HepG2 (cell line): ENCODE data around the gene ADGRB2.

Experiments used
- ARNTL ChIP-seq: sonication (generic); formaldehyde crosslinking; IDR thresholded peaks from 2 replicates; pipeline ENCODE4 v1.4.0; 2020; ENCODE audit warnings: mild to moderate bottlenecking, missing genetic modification reagents
- BRF2 ChIP-seq: sonication (generic); formaldehyde crosslinking; IDR thresholded peaks from 2 replicates; pipeline ENCODE4 v1.8.1; 2022; ENCODE audit warnings: mild to moderate bottlenecking, missing genetic modification reagents
- GMEB1 ChIP-seq: sonication (generic); formaldehyde crosslinking; IDR thresholded peaks from 2 replicates; pipeline ENCODE4 v1.5.1; 2020; ENCODE audit warnings: missing genetic modification reagents, mild to moderate bottlenecking, borderline replicate concordance
- GPN1 ChIP-seq: sonication (generic); formaldehyde crosslinking; IDR thresholded peaks from 2 replicates; pipeline ENCODE4 v1.5.1; 2020; ENCODE audit warnings: missing genetic modification reagents, borderline replicate concordance
- KDM1A ChIP-seq: IDR thresholded peaks from 2 replicates; pipeline ENCODE4 v1.6.1; 2016; ENCODE audit warnings: missing compliant biosample characterization
- MXI1 ChIP-seq: IDR thresholded peaks from 3 replicates; pipeline ENCODE4 v1.6.1; 2012; ENCODE audit warnings: low read depth, low read length, inconsistent platforms, borderline replicate concordance
- MZF1 ChIP-seq: sonication (generic); formaldehyde crosslinking; IDR thresholded peaks from 2 replicates; pipeline ENCODE4 v1.8.1; 2023; ENCODE audit warnings: mild to moderate bottlenecking, missing genetic modification reagents, borderline replicate concordance
- POLR2A ChIP-seq, 2 experiments: IDR thresholded peaks; 2 replicates each; pipeline ENCODE4 v1.6.1; 2011; ENCODE audit warnings: low read depth in 2 of 2, low read length in 2 of 2, mild to moderate bottlenecking in 1 of 2, moderate library complexity in 1 of 2; ENCODE audit not compliant: insufficient read depth in 1 of 2
- RFX1 ChIP-seq: fragments of 450-650 bp; IDR thresholded peaks from 2 replicates; pipeline ENCODE4 v1.6.1; 2017
- SNAPC2 ChIP-seq: sonication (generic); formaldehyde crosslinking; IDR thresholded peaks from 2 replicates; pipeline ENCODE4 v1.8.1; 2022; ENCODE audit warnings: mild to moderate bottlenecking, missing genetic modification reagents
- ZNF44 ChIP-seq: sonication (generic); formaldehyde crosslinking; IDR thresholded peaks from 2 replicates; pipeline ENCODE4 v1.5.1; 2020; ENCODE audit warnings: mild to moderate bottlenecking, missing genetic modification reagents
- ZNF839 ChIP-seq: sonication (generic); formaldehyde crosslinking; IDR thresholded peaks from 2 replicates; pipeline ENCODE4 v1.4.0; 2020; ENCODE audit warnings: missing genetic modification reagents, mild to moderate bottlenecking, borderline replicate concordance

DNA sequence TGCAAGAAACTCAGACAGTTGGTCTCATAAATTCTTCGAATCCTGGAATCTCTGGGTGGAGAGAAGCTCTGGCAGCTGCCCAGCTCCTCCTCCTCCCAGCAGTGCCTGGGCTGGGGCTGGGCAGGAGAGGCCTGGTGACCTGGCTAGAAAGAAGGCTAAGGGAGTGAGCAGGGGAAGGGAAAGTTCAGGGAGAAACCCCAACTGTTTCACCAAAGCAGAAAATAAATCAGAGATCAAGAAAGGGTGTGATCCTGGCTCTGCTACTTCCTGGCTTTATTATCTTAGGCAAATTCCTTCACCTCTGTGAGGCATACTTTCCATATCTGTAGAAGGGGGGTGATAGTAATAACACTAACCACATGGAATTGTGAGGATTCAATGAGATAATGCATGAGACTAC is 51.5 kb downstream of the ADGRB2 start:
- TF ChIP-seq ZNF44 (CRISPR knock-in tag), result no peak
- no peak for TF ChIP-seq ARNTL (CRISPR knock-in tag)
- TF ChIP-seq POLR2A (IDR thresholded peaks at IDR 0.05; ENCODE audit: insufficient read depth in 1 of 2, low read depth in 2 of 2, low read length in 2 of 2), result no peak
- TF ChIP-seq BRF2 (CRISPR knock-in tag), result no peak
- TF ChIP-seq GMEB1, result no peak
- TF ChIP-seq ZNF839, result no peak
- TF ChIP-seq KDM1A (CRISPR knock-in tag), result no peak
- no peak for TF ChIP-seq GPN1 (CRISPR knock-in tag)
- TF ChIP-seq SNAPC2, result no peak
- TF ChIP-seq MZF1 (CRISPR knock-in tag), result no peak
- TF ChIP-seq RFX1, result no peak
- TF ChIP-seq MXI1, result no peak
